Naive thymus-derived CD4-positive, alpha-beta T cell (primary cell): Measurements from ENCODE around the gene NXPE3. TPM values are rescaled to one million over a fixed set of nuclear protein-coding genes. Genes with fewer than 3 reads are reported as not detected.

Source experiments
- ATAC-seq: fragments of 150-1000 bp; cut with Tn5 transposase; 2 replicates; pipeline ENCODE4 v1.10.0; 2021; ENCODE audit warnings: mild to moderate bottlenecking, moderate library complexity
- CTCF ChIA-PET: fragments of 350-600 bp; sonication (Branson Sonifier 250); formaldehyde crosslinking; loops from one replicate; lab custom pipeline; 2021; ENCODE audit warnings: antibody characterized with exemption; lab: Charles Lee
- POLR2A ChIA-PET: fragments of 350-600 bp; sonication (Branson Sonifier 250); formaldehyde crosslinking; loops from one replicate; lab custom pipeline; 2021; ENCODE audit warnings: antibody characterized with exemption, inconsistent platforms; lab: Charles Lee
- DNase-seq, 9 donors: peaks; one replicate each; pipeline versions ENCODE4 v3.0.0 to v3.0.0-alpha.2; 2020 to 2022; ENCODE audit warnings: mixed read lengths in 1 of 9
- H3K27ac ChIP-seq: one replicate; pipeline ENCODE4 v1.7.0; 2013; ENCODE audit warnings: mild to moderate bottlenecking, low read depth, low read length, moderate library complexity
- H3K27me3 ChIP-seq, 2 donors: one replicate each; pipeline ENCODE4 v1.7.0; 2013; ENCODE audit warnings: low read length in 2 of 2, mild to moderate bottlenecking in 2 of 2, moderate library complexity in 2 of 2; ENCODE audit not compliant: control insufficient read depth in 2 of 2, insufficient read depth in 2 of 2
- H3K36me3 ChIP-seq, 3 experiments: 1 replicate in 2 of 3; 2 replicates in 1 of 3; pipeline ENCODE4 v1.7.0; 2013; ENCODE audit warnings: low read length in 3 of 3, mild to moderate bottlenecking in 3 of 3, moderate library complexity in 1 of 3; ENCODE audit not compliant: insufficient read depth in 3 of 3, control insufficient read depth in 2 of 3
- H3K4me1 ChIP-seq, 2 donors: one replicate each; pipeline ENCODE4 v1.7.0; 2013; ENCODE audit warnings: low read length in 2 of 2, mild to moderate bottlenecking in 2 of 2, moderate library complexity in 1 of 2; ENCODE audit not compliant: control insufficient read depth in 2 of 2, insufficient read depth in 2 of 2
- H3K4me3 ChIP-seq: 2 replicates; pipeline ENCODE4 v1.7.0; 2013; ENCODE audit warnings: mild to moderate bottlenecking, low read length
- H3K9me3 ChIP-seq, 3 experiments: 1 replicate in 2 of 3; 2 replicates in 1 of 3; pipeline ENCODE4 v1.7.0; 2013; ENCODE audit warnings: low read length in 3 of 3; ENCODE audit not compliant: control insufficient read depth in 2 of 3
- H3K27ac Mint-ChIP-seq, 9 donors: one replicate each; pipeline ENCODE4 v1.8.0; 2020 to 2022; ENCODE audit warnings: mixed read lengths in 9 of 9, mild to moderate bottlenecking in 8 of 9, moderate library complexity in 5 of 9, inconsistent platforms in 2 of 9
- H3K27me3 Mint-ChIP-seq, 5 donors: one replicate each; pipeline ENCODE4 v1.8.0; 2021 to 2022; ENCODE audit warnings: mixed read lengths in 5 of 5, mild to moderate bottlenecking in 1 of 5
- H3K36me3 Mint-ChIP-seq, 5 donors: one replicate each; pipeline ENCODE4 v1.8.0; 2020 to 2022; ENCODE audit warnings: mixed read lengths in 5 of 5, mild to moderate bottlenecking in 3 of 5, inconsistent platforms in 1 of 5
- H3K4me1 Mint-ChIP-seq, 7 donors: one replicate each; pipeline ENCODE4 v1.8.0; 2020 to 2022; ENCODE audit warnings: mixed read lengths in 7 of 7, mild to moderate bottlenecking in 3 of 7, inconsistent platforms in 1 of 7
- H3K4me3 Mint-ChIP-seq, 10 donors: one replicate each; pipeline ENCODE4 v1.8.0; 2020 to 2022; ENCODE audit warnings: mild to moderate bottlenecking in 10 of 10, mixed read lengths in 10 of 10, moderate library complexity in 6 of 10, inconsistent platforms in 2 of 10
- H3K9me3 Mint-ChIP-seq, 11 donors: one replicate each; pipeline ENCODE4 v1.8.0; 2020 to 2022; ENCODE audit warnings: mixed read lengths in 11 of 11, mild to moderate bottlenecking in 4 of 11, inconsistent platforms in 1 of 11, moderate library complexity in 1 of 11
- intact Hi-C, 2 donors: fragments of 100-400 bp; cut with micrococcal nuclease; formaldehyde crosslinking; loops; one replicate each; pipeline ENCODE4 v1.15.1; 2023
- polyA plus RNA-seq, 2 donors: library from polyadenylated mRNA; unstranded; fragments of 300-500 nt; fragmentation: Illumina TruSeq; gene quantifications; one replicate each; pipeline ENCODE4 v1.2.3, GENCODE V29; 2021
- total RNA-seq, 6 experiments: library from RNA in 5 of 6; stranded (reverse) in 5 of 6; gene quantifications; 1 replicate in 5 of 6; 2 replicates in 1 of 6; pipeline ENCODE4 v1.2.3 and lab custom pipeline; 2021 to 2026

Gene NXPE3
- total and polyA plus RNA-seq, 7 experiments from 2014 or later, result 25.9 to 71.0 (median 39.3) TPM

DNA sequence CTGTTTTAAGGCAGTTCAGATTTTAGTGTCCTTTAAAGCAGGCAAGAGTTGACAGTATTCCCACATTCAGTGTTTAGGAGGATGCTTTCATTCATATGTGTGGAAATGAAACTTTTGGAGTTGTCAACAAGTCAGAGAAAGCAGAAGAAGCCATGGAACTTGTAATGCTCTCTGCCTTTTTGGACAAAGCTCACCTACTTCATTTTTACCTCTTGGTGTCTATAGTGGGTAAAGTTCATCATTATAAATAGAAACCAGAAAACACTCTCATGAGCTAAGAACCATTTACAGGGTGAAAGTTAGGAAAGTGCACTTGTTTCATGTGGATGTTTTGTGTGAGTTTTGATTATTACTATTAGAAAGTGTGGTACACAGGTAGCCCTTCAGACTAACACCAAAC, 61.1 kb downstream of the NXPE3 start:
- no peak for ATAC-seq
- no peaks in the 10 kb centered on the region for H3K4me1 ChIP-seq
- no peak for DNase-seq
- CTCF ChIA-PET, result interaction anchor here (1.2 kb wide), 1 partner anchor 12 kb away, joined by 3 read pairs; no protein-coding TSS in a partner anchor
- H3K27me3 ChIP-seq, result no peaks in the 10 kb centered on the region
- H3K36me3 ChIP-seq, result no peaks in the 10 kb centered on the region
- H3K27ac ChIP-seq, result no peak overlapping the region
- Mint-ChIP-seq H3K4me3 (no peak overlapping the region), H3K36me3 (peaks cover 4 to 41% (median 25%) of the 10 kb centered on the region in 5 donors), H3K9me3 (peaks cover 0 to 15% (median 5%) of the 10 kb centered on the region in 11 donors), H3K27me3 (no peaks in the 10 kb centered on the region), H3K27ac (no peak overlapping the region), H3K4me1 (peaks cover 18 to 38% (median 22%) of the 10 kb centered on the region in 7 donors)
- H3K9me3 ChIP-seq, result no peaks in the 10 kb centered on the region
- POLR2A ChIA-PET, result interaction anchor here (0.6 to 3.7 kb wide), 3 partner anchors 9 to 12 kb away, joined by 3 to 29 read pairs (median 5); partner anchors contain the start of gene NFKBIZ
- H3K4me3 ChIP-seq, result no peak overlapping the region
- intact Hi-C loops, result no loop called here

DNA sequence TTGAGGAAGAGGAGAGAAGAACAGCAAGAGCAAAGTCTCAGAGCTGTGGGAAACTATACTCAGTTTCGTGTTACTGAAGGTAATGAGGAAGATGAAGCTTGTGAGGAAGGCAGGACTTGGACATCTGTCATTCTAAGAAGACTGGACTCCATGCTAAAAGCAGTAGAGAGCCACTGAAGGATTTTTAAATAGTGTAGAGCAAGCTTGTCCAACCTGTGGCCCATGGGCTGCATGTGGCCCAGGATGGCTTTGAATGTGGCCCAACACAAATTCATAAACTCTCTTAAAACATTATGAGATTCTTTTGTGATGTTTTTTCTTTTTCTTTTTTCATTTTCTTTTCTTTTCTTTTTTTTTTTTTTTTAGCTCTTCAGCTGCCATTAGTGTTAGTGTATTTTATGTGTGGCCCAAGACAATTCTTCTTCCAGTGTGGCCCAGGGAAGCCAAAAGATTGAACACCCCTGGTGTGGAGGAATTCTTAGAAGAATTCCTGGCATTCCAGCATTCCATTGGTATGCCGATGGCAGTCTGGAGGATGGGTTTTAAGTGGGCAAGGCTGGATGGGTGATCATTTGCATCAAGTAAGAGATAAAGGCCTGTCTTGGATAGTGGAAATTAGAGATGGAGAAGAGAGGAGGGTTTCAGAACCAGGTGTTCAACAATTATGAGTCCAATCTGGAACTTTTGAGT, 63.4 kb downstream of the NXPE3 start:
- intact Hi-C loops, result no loop called here
- no peaks in the 10 kb centered on the region for H3K4me1 ChIP-seq
- peaks cover 4 to 20% (median 10%) of the 10 kb centered on the region in 7 donors for H3K4me1 Mint-ChIP-seq

GRCh38 chr3:101842935-101843330, 63.9 kb downstream of the NXPE3 start:
- intact Hi-C loops, result no loop called here
- Histone ChIP-seq H3K27me3 (no peaks in the 10 kb centered on the region), H3K4me1 (no peaks in the 10 kb centered on the region), H3K36me3 (no peaks in the 10 kb centered on the region), H3K27ac (no peak overlapping the region), H3K4me3 (no peak overlapping the region), H3K9me3 (no peaks in the 10 kb centered on the region)
- POLR2A ChIA-PET, result interaction anchor here (0.6 to 3.1 kb wide), 5 partner anchors 13 to 271 kb away, joined by 3 to 10 read pairs (median 3); no protein-coding TSS in a partner anchor
- Mint-ChIP-seq H3K9me3 (peaks cover 0 to 15% (median 5%) of the 10 kb centered on the region in 11 donors), H3K4me1 (peaks cover 2 to 21% (median 8%) of the 10 kb centered on the region in 7 donors), H3K27ac (peak overlapping the region in 1 of 9 donors; percentile 57), H3K4me3 (no peak overlapping the region), H3K27me3 (no peaks in the 10 kb centered on the region), H3K36me3 (peaks cover 4 to 42% (median 19%) of the 10 kb centered on the region in 5 donors)
- no peak for DNase-seq
- CTCF ChIA-PET, result interaction anchor here (0.6 to 1.3 kb wide), 2 partner anchors 9 to 34 kb away, joined by 3 read pairs; no protein-coding TSS in a partner anchor
- no peak for ATAC-seq

More for the DNA sequence above, 63.4 kb downstream of the NXPE3 start:
- Histone ChIP-seq H3K27ac (no peak overlapping the region), H3K4me3 (no peak overlapping the region), H3K9me3 (no peaks in the 10 kb centered on the region), H3K36me3 (no peaks in the 10 kb centered on the region), H3K27me3 (no peaks in the 10 kb centered on the region)
- ATAC-seq (no peak), DNase-seq (no peak)
- peak overlapping the region in 2 of 9 donors; percentile 25 to 51 for H3K27ac Mint-ChIP-seq
- POLR2A ChIA-PET, result interaction anchor here (0.5 to 3.1 kb wide), 6 partner anchors 10 to 272 kb away, joined by 3 to 10 read pairs (median 5); no protein-coding TSS in a partner anchor
- H3K27me3 Mint-ChIP-seq, result no peaks in the 10 kb centered on the region
- H3K4me3 Mint-ChIP-seq, result no peak overlapping the region
- peaks cover 4 to 42% (median 19%) of the 10 kb centered on the region in 5 donors for H3K36me3 Mint-ChIP-seq
- peaks cover 0 to 15% (median 5%) of the 10 kb centered on the region in 11 donors for H3K9me3 Mint-ChIP-seq
- CTCF ChIA-PET, result interaction anchor here (0.6 to 1.3 kb wide), 2 partner anchors 8 to 34 kb away, joined by 3 read pairs; no protein-coding TSS in a partner anchor

DNA sequence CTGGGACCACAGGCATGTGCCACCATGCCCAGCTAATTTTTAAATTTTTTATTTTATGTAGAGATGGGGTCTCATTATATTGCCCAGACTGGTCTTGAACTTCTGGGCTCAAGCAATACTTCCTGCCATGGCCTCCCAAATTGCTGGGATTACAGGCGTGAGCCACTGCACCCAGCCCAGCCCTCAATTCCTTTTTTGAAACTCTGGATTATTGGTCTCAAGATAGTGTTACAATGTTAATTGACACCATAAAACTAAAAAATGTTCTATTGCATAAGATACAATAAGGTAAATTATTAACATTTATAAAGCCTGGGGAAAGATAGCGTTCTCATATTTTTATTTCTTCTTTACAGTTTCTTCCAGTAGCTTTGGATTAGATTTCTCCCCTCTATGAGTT, 66.4 kb downstream of the NXPE3 start:
- ChIA-PET CTCF (interaction anchor here (0.8 to 1.3 kb wide), 2 partner anchors 377 to 383 kb away, joined by 3 read pairs; no protein-coding TSS in a partner anchor), POLR2A (interaction anchor here (0.6 to 3.1 kb wide), 6 partner anchors 11 to 379 kb away, joined by 3 to 10 read pairs (median 4); no protein-coding TSS in a partner anchor)
- Mint-ChIP-seq H3K27ac (peak overlapping the region in 1 of 9 donors; percentile 57), H3K9me3 (peaks cover 0 to 15% (median 8%) of the 10 kb centered on the region in 11 donors), H3K4me1 (peaks cover 8 to 27% (median 11%) of the 10 kb centered on the region in 7 donors), H3K27me3 (no peaks in the 10 kb centered on the region), H3K4me3 (no peak overlapping the region), H3K36me3 (peaks cover 7 to 40% (median 16%) of the 10 kb centered on the region in 5 donors)
- ATAC-seq, result no peak
- H3K36me3 ChIP-seq, result peaks cover 0 to 6% (median 0%) of the 10 kb centered on the region in 3 experiments
- no peaks in the 10 kb centered on the region for H3K4me1 ChIP-seq
- intact Hi-C loops, result no loop called here
- no peak for DNase-seq
- H3K27me3 ChIP-seq, result no peaks in the 10 kb centered on the region
- H3K4me3 ChIP-seq, result no peak overlapping the region
- no peak overlapping the region for H3K27ac ChIP-seq
- no peaks in the 10 kb centered on the region for H3K9me3 ChIP-seq

DNA sequence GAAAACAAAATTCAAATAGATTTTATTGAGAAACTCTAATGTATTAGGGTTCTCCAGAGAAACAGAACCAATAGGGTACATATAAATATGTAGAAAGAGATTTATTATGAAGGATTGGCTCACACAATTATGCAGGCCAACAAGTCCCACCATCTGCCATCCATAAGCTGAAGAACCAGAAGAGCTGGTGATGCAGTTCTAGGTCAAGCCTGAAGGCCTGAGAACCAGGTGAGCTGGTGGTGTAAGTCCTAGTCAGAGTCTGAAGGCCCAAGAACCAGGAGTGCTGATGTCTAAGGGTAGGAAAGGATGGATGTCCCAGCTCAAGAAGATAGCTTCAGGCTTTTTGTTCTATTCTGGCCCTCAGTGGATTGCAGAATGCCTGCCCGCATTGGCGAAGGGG, 67.7 kb downstream of the NXPE3 start:
- no peaks in the 10 kb centered on the region for H3K9me3 ChIP-seq
- Mint-ChIP-seq H3K36me3 (peaks cover 7 to 42% (median 23%) of the 10 kb centered on the region in 5 donors), H3K27ac (peak overlapping the region in 6 of 9 donors; percentile 33 to 99 (median 76)), H3K4me1 (peaks cover 15 to 32% (median 19%) of the 10 kb centered on the region in 7 donors), H3K9me3 (peaks cover 0 to 14% (median 7%) of the 10 kb centered on the region in 11 donors), H3K27me3 (no peaks in the 10 kb centered on the region), H3K4me3 (no peak overlapping the region)
- no peak overlapping the region for H3K4me3 ChIP-seq
- peaks cover 4 to 9% of the 10 kb centered on the region in 2 donors for H3K4me1 ChIP-seq
- DNase-seq, result no peak
- no peak overlapping the region for H3K27ac ChIP-seq
- intact Hi-C loops, result loop anchor here in 1 of 2 donors (1.0 kb wide), 1 partner anchor 11 kb away; no protein-coding TSS in a partner anchor
- no peak for ATAC-seq
- peaks cover 0 to 11% (median 0%) of the 10 kb centered on the region in 3 experiments for H3K36me3 ChIP-seq
- ChIA-PET CTCF (no interaction called here), POLR2A (interaction anchor here (1.1 to 1.6 kb wide), 3 partner anchors 10 to 19 kb away, joined by 3 to 13 read pairs (median 9); no protein-coding TSS in a partner anchor)
- no peaks in the 10 kb centered on the region for H3K27me3 ChIP-seq

GRCh38 chr3:101847328-101847727, 68.3 kb downstream of the NXPE3 start:
- peaks cover 22 to 34% (median 23%) of the 10 kb centered on the region in 7 donors for H3K4me1 Mint-ChIP-seq
- intact Hi-C loops, result no loop called here
- H3K9me3 ChIP-seq, result no peaks in the 10 kb centered on the region
- peaks cover 9 to 43% (median 24%) of the 10 kb centered on the region in 5 donors for H3K36me3 Mint-ChIP-seq
- peak overlapping the region in 2 of 10 donors; percentile 11 to 25 for H3K4me3 Mint-ChIP-seq
- ATAC-seq (no peak), DNase-seq (no peak)
- POLR2A ChIA-PET, result interaction anchor here (1.1 to 3.7 kb wide), 10 partner anchors 9 to 377 kb away, joined by 3 to 56 read pairs (median 11); no protein-coding TSS in a partner anchor
- H3K36me3 ChIP-seq, result peaks cover 0 to 17% (median 2%) of the 10 kb centered on the region in 3 experiments
- H3K27ac ChIP-seq, result no peak overlapping the region
- H3K9me3 Mint-ChIP-seq, result peaks cover 0 to 8% (median 3%) of the 10 kb centered on the region in 11 donors
- no peaks in the 10 kb centered on the region for H3K27me3 Mint-ChIP-seq
- CTCF ChIA-PET, result interaction anchor here (0.5 kb wide), 2 partner anchors 177 to 530 kb away, joined by 3 to 4 read pairs; no protein-coding TSS in a partner anchor
- H3K27ac Mint-ChIP-seq, result peak overlapping the region in 8 of 9 donors; percentile 86 to 99 (median 94)
- H3K4me1 ChIP-seq, result peaks cover 10 to 14% of the 10 kb centered on the region in 2 donors
- H3K27me3 ChIP-seq, result no peaks in the 10 kb centered on the region
- no peak overlapping the region for H3K4me3 ChIP-seq
